ENCODE measurements around the gene GRHL1. TPM values are rescaled to one million over a fixed set of nuclear protein-coding genes. Genes with fewer than 3 reads are reported as not detected.
A peak's percentile ranks its signal among the peaks of the same experiment; 100 is the strongest.
"Not testable (repeated sequence)": the region's sequence is repeated elsewhere in the genome, so short reads cannot be mapped to it uniquely, and the experiment has no call there.

GRHL1 gene
- total and polyA plus RNA-seq, 9 of the 15 experiments (the other 6 are each of a cell fraction or from before 2014, with no cell fraction given), result 1.7 to 6.1 (median 4.7) TPM

DNA sequence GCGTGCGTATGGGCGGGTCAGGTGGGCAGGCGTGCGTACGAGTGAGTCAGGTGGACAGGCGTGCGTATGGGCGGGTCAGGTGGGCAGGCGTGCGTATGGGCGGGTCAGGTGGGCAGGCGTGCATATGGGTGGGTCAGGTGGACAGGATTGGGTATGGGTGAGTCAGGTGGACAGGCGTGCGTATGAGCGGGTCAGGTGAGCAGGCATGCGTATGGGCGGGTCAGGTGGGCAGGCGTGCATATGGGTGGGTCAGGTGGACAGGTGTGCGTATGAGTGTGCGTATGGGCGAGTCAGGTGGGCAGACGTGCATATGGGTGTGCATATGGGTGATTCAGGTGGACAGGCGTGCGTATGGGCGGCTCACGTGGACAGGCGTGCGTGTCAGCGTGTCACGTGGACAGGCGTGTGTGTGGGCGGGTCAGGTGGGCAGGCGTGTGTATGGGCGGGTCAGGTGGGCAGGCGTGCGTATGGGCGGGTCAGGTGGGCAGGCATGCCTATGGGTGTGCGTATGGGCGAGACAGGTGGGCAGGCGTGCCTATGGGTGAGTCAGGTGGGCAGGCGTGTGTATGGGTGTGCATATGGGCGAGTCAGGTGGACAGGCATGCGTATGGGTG lies 64.0 kb downstream of the GRHL1 start:
- in situ Hi-C loops (cut with MboI); H4K20me1 ChIP-seq (replicated peaks; ENCODE audit: control insufficient read depth, insufficient read depth, low read length); CTCF ChIA-PET (ENCODE audit: low intra/inter-chr PET ratio); POLR2A ChIA-PET; DNase-seq (ENCODE audit: extremely low read depth in 1 of 4, low spot score in 3 of 4); H3K9ac ChIP-seq (ENCODE audit: insufficient read depth in 1 of 2, low read depth in 2 of 2, low read length in 2 of 2); ATAC-seq; H2AFZ ChIP-seq (ENCODE audit: low read depth, low read length); H3K4me3 ChIP-seq; BruUV-seq (replicated peaks); H3K79me2 ChIP-seq (ENCODE audit: control insufficient read depth, insufficient read depth, low read length); H3K9me3 ChIP-seq (replicated peaks; ENCODE audit: control insufficient read depth, insufficient read depth, low read depth, low read length); H3K36me3 ChIP-seq (ENCODE audit: control insufficient read depth, insufficient read depth, low read length); H3K4me2 ChIP-seq (ENCODE audit: insufficient read depth, low read length); H3K27ac ChIP-seq (ENCODE audit: extremely low read depth, low read depth, low read length); FAIRE-seq; H3K27me3 ChIP-seq (ENCODE audit: control insufficient read depth in 2 of 2, insufficient read depth in 2 of 2, low read length in 2 of 2); intact Hi-C loops (cut with micrococcal nuclease); H3K9me1 ChIP-seq (ENCODE audit: control insufficient read depth, insufficient read depth, low read length): not testable (repeated sequence)
- WGBS (ENCODE audit: insufficient coverage, low coverage, missing lambda C conversion rate), result 83% methylated on average over 8 of the region's 44 CpGs
- H3K4me1 ChIP-seq (replicated peaks in 1 of 2; ENCODE audit: control insufficient read depth in 2 of 2, insufficient read depth in 2 of 2, low read length in 2 of 2), result peaks cover 6 to 31% of the 10 kb centered on the region in 2 experiments; a peak in 4 of 5 replicates

- POLR2A ChIA-PET, result interaction anchor here (0.7 to 1.2 kb wide), 5 partner anchors 11 to 173 kb away, joined by 3 to 6 read pairs (median 4); partner anchors contain the start of gene TAF1B
- no peak overlapping the region for H3K27ac ChIP-seq (ENCODE audit: extremely low read depth, low read depth, low read length)
- H3K79me2 ChIP-seq (ENCODE audit: control insufficient read depth, insufficient read depth, low read length), result no peaks in the 10 kb centered on the region
- H3K9ac ChIP-seq (ENCODE audit: insufficient read depth in 1 of 2, low read depth in 2 of 2, low read length in 2 of 2), result no peak overlapping the region
- DNase-seq (ENCODE audit: extremely low read depth in 1 of 4, low spot score in 3 of 4) (no peak), FAIRE-seq (no peak), ATAC-seq (peak; percentile 29; the same call in 1 of the 3 replicates)
- CTCF ChIA-PET (ENCODE audit: low intra/inter-chr PET ratio), result no interaction called here
- no peaks in the 10 kb centered on the region for H3K9me1 ChIP-seq (ENCODE audit: control insufficient read depth, insufficient read depth, low read length)
- BruUV-seq (replicated peaks), result no TSS peak
- H3K9me3 ChIP-seq (replicated peaks; ENCODE audit: control insufficient read depth, insufficient read depth, low read depth, low read length), result no peaks in the 10 kb centered on the region; the same call in 1 of the 2 replicates
- peaks cover 0 to 4% of the 10 kb centered on the region in 2 experiments; a peak in 1 of 5 replicates for H3K27me3 ChIP-seq (ENCODE audit: control insufficient read depth in 2 of 2, insufficient read depth in 2 of 2, low read length in 2 of 2)
- H3K4me3 ChIP-seq, result no peak overlapping the region
- H3K4me1 ChIP-seq (replicated peaks in 1 of 2; ENCODE audit: control insufficient read depth in 2 of 2, insufficient read depth in 2 of 2, low read length in 2 of 2), result peaks cover 6 to 30% of the 10 kb centered on the region in 2 experiments; a peak in 4 of 5 replicates
- in situ Hi-C loops (cut with MboI) (no loop called here), intact Hi-C loops (cut with micrococcal nuclease) (no loop called here)
- H2AFZ ChIP-seq (ENCODE audit: low read depth, low read length), result peak overlapping the region; percentile 26; the same call in 1 of the 2 replicates
- H3K36me3 ChIP-seq (ENCODE audit: control insufficient read depth, insufficient read depth, low read length), result no peaks in the 10 kb centered on the region
- no peak overlapping the region for H3K4me2 ChIP-seq (ENCODE audit: insufficient read depth, low read length)
- 56% methylated on average over 30 of the region's 35 CpGs for WGBS (ENCODE audit: insufficient coverage, low coverage, missing lambda C conversion rate)
- no peaks in the 10 kb centered on the region for H4K20me1 ChIP-seq (replicated peaks; ENCODE audit: control insufficient read depth, insufficient read depth, low read length)
- TF ChIP-seq ZKSCAN1 (IDR thresholded peaks at IDR 0.05; ENCODE audit: low read depth, low read length), result no peak
- no peak for TF ChIP-seq OTX1 (CRISPR knock-in tag; IDR thresholded peaks at IDR 0.05)
- no peak for TF ChIP-seq PRMT5 (CRISPR knock-in tag; IDR thresholded peaks at IDR 0.05)
- TF ChIP-seq FOXA3 (CRISPR knock-in tag; conservative IDR thresholded peaks at IDR 0.05 in 1 of 2, IDR thresholded peaks at IDR 0.05 in 1 of 2), result no peak
- no peak for TF ChIP-seq ZKSCAN3 (CRISPR knock-in tag; IDR thresholded peaks at IDR 0.05)
- no peak for TF ChIP-seq TAF9B (IDR thresholded peaks at IDR 0.05; ENCODE audit: partially characterized antibody)
- TF ChIP-seq, protein P1, sequence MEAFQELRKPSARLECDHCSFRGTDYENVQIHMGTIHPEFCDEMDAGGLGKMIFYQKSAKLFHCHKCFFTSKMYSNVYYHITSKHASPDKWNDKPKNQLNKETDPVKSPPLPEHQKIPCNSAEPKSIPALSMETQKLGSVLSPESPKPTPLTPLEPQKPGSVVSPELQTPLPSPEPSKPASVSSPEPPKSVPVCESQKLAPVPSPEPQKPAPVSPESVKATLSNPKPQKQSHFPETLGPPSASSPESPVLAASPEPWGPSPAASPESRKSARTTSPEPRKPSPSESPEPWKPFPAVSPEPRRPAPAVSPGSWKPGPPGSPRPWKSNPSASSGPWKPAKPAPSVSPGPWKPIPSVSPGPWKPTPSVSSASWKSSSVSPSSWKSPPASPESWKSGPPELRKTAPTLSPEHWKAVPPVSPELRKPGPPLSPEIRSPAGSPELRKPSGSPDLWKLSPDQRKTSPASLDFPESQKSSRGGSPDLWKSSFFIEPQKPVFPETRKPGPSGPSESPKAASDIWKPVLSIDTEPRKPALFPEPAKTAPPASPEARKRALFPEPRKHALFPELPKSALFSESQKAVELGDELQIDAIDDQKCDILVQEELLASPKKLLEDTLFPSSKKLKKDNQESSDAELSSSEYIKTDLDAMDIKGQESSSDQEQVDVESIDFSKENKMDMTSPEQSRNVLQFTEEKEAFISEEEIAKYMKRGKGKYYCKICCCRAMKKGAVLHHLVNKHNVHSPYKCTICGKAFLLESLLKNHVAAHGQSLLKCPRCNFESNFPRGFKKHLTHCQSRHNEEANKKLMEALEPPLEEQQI (IDR thresholded peaks at IDR 0.05), result no peak
- no peak for TF ChIP-seq ZNF311 (CRISPR knock-in tag; IDR thresholded peaks at IDR 0.05)
- no peak for TF ChIP-seq TRIM25 (IDR thresholded peaks at IDR 0.05; ENCODE audit: borderline replicate concordance)
- no peak for TF ChIP-seq KLF10 (CRISPR knock-in tag; IDR thresholded peaks at IDR 0.05)
These were observed 64.7 kb downstream of the GRHL1 start for GRCh38 chr2:10016001-10016801.

Data from K562 (cell line).